HepG2 (cell line): Measurements from ENCODE around the gene RREB1. TPM values are rescaled to one million over a fixed set of nuclear protein-coding genes. Genes with fewer than 3 reads are reported as not detected.

Source experiments
- CBX1 ChIP-seq: IDR thresholded peaks from one replicate; pipeline ENCODE4 v1.6.1; 2016; ENCODE audit warnings: antibody characterized with exemption, low read depth
- CREB1 ChIP-seq, 2 experiments: fragments of 450-650 bp in 1 of 2; IDR thresholded peaks; 2 replicates each; pipeline ENCODE4 v1.6.1; 2016 to 2017; ENCODE audit warnings: control low read depth in 1 of 2, mild to moderate bottlenecking in 1 of 2, missing compliant biosample characterization in 1 of 2, missing genetic modification characterization in 1 of 2
- FOXP4 ChIP-seq: sonication (generic); formaldehyde crosslinking; IDR thresholded peaks from 2 replicates; pipeline ENCODE4 v1.4.0; 2020; ENCODE audit warnings: missing genetic modification reagents
- MED13 ChIP-seq: sonication (generic); formaldehyde crosslinking; IDR thresholded peaks from 2 replicates; pipeline ENCODE4 v1.5.0; 2020; ENCODE audit warnings: missing genetic modification reagents
- NCOA5 ChIP-seq: sonication (generic); formaldehyde crosslinking; IDR thresholded peaks from 2 replicates; pipeline ENCODE4 v1.4.0; 2020; ENCODE audit warnings: missing genetic modification reagents
- RAD51 ChIP-seq: fragments of 450-650 bp; IDR thresholded peaks from 2 replicates; pipeline ENCODE4 v1.6.1; 2016; ENCODE audit warnings: borderline replicate concordance
- SP1 ChIP-seq, 2 experiments: fragments of 450-650 bp in 1 of 2; sonication (generic) in 1 of 2; formaldehyde crosslinking in 1 of 2; IDR thresholded peaks; 2 replicates each; pipeline versions ENCODE4 v1.4.0 to v1.6.1; 2016 to 2020; ENCODE audit warnings: missing genetic modification reagents in 1 of 2
- TIGD3 ChIP-seq: sonication (generic); formaldehyde crosslinking; IDR thresholded peaks from 2 replicates; pipeline ENCODE4 v1.5.1; 2020; ENCODE audit warnings: mild to moderate bottlenecking, missing genetic modification reagents, borderline replicate concordance
- ZEB1 ChIP-seq: IDR thresholded peaks from 2 replicates; pipeline ENCODE4 v1.6.1; 2012; ENCODE audit warnings: mild to moderate bottlenecking, low read depth, inconsistent platforms; ENCODE audit not compliant: insufficient replicate concordance
- ZNF263 ChIP-seq: sonication (generic); formaldehyde crosslinking; IDR thresholded peaks from 2 replicates; pipeline ENCODE4 v1.4.0; 2020; ENCODE audit warnings: missing genetic modification reagents
- ZNF318 ChIP-seq: sonication (generic); formaldehyde crosslinking; IDR thresholded peaks from 2 replicates; pipeline ENCODE4 v1.4.0; 2020; ENCODE audit warnings: mild to moderate bottlenecking, missing genetic modification reagents
- ZNF432 ChIP-seq: sonication (generic); formaldehyde crosslinking; IDR thresholded peaks from 2 replicates; pipeline ENCODE4 v1.5.0; 2020; ENCODE audit warnings: missing genetic modification reagents, mild to moderate bottlenecking, borderline replicate concordance
- ZNF44 ChIP-seq: sonication (generic); formaldehyde crosslinking; IDR thresholded peaks from 2 replicates; pipeline ENCODE4 v1.5.1; 2020; ENCODE audit warnings: mild to moderate bottlenecking, missing genetic modification reagents
- ZNF570 ChIP-seq: sonication (generic); formaldehyde crosslinking; IDR thresholded peaks from 2 replicates; pipeline ENCODE4 v1.4.0; 2020; ENCODE audit warnings: mild to moderate bottlenecking, missing genetic modification reagents, borderline replicate concordance
- ZNF644 ChIP-seq: IDR thresholded peaks from 2 replicates; pipeline ENCODE4 v1.6.1; 2016; ENCODE audit warnings: low read depth
- ZNF792 ChIP-seq: IDR thresholded peaks from 2 replicates; pipeline ENCODE4 v1.6.1; 2016
- ZNF878 ChIP-seq: sonication (generic); formaldehyde crosslinking; IDR thresholded peaks from 2 replicates; pipeline ENCODE4 v1.8.1; 2023; ENCODE audit warnings: mild to moderate bottlenecking, missing genetic modification reagents, moderate library complexity
- polyA plus RNA-seq, 8 experiments: library from polyadenylated mRNA; depleted of rRNA in 3 of 8; stranded (reverse) in 7 of 8; unstranded in 1 of 8; fragments of >200 nt; fragmentation: Illumina TruSeq in 4 of 8; extraction: Trizol in 4 of 8; gene quantifications; 2 replicates each; pipeline versions ENCODE4 v1.2.1 to v1.2.3, GENCODE V29; 2011 to 2016; ENCODE audit warnings: low read depth in 4 of 8, missing spikeins in 1 of 8, mixed read lengths in 1 of 8; ENCODE audit not compliant: insufficient read depth in 1 of 8
- total RNA-seq, 5 experiments: library from RNA; depleted of rRNA; stranded (reverse); fragments of >200 nt; fragmentation: Illumina TruSeq; extraction: Trizol; gene quantifications; 2 replicates each; pipeline ENCODE4 v1.2.3, GENCODE V29; 2016; ENCODE audit warnings: low read depth in 1 of 5

The RREB1 gene
- total and polyA plus RNA-seq, 2 of the 13 experiments (the other 11 are each of a cell fraction or from before 2014, with no cell fraction given), result 6.1 to 23.2 TPM

- TF ChIP-seq RAD51 (no peak), ZNF878 (CRISPR knock-in tag) (no peak), SP1 (IDR thresholded peaks at IDR 0.05) (no peak), SP1 (CRISPR knock-in tag; IDR thresholded peaks at IDR 0.05) (no peak), ZNF432 (CRISPR knock-in tag) (no peak), ZNF792 (CRISPR knock-in tag) (peak; percentile 15; the same call in 1 of the 2 replicates), ZEB1 (peak; percentile 41), NCOA5 (CRISPR knock-in tag) (no peak), MED13 (CRISPR knock-in tag) (0 out of 2 replicates have a peak, but pooled peaks have one; percentile 54), ZNF263 (CRISPR knock-in tag) (peak; percentile 38; the same call in 1 of the 2 replicates), ZNF318 (CRISPR knock-in tag) (no peak), CBX1 (peak; percentile 57), CREB1 (IDR thresholded peaks at IDR 0.05) (no peak), CREB1 (CRISPR knock-in tag; IDR thresholded peaks at IDR 0.05) (0 out of 2 replicates have a peak, but pooled peaks have one; percentile 41), FOXP4 (CRISPR knock-in tag) (peak; percentile 93), ZNF570 (CRISPR knock-in tag) (no peak), ZNF44 (no peak; the same call in 1 of the 2 replicates), ZNF644 (peak; percentile 51; the same call in 1 of the 2 replicates), TIGD3 (CRISPR knock-in tag) (peak; percentile 62; the same call in 1 of the 2 replicates)
Measured at GRCh38 chr6:7241709-7242645, 134.2 kb downstream of the RREB1 start (continued).
